WTC11 (cell line): ENCODE measurements around the gene GNG13. TPM values are rescaled to one million over a fixed set of nuclear protein-coding genes. Genes with fewer than 3 reads are reported as not detected.

Experiments
- ATAC-seq: fragments of 200-7000 bp; cut with Tn5 transposase; 2 replicates; pipeline ENCODE4 v1.10.0; 2021; ENCODE audit warnings: mild to moderate bottlenecking, moderate library complexity
- CTCF ChIA-PET: fragments of 300-600 bp; sonication (Branson Sonifier 250); formaldehyde crosslinking; loops from one replicate; lab custom pipeline; 2021; ENCODE audit warnings: antibody characterized with exemption; lab: Charles Lee
- POLR2A ChIA-PET: fragments of 350-600 bp; sonication (Branson Sonifier 250); formaldehyde crosslinking; loops from one replicate; lab custom pipeline; 2021; ENCODE audit warnings: antibody characterized with exemption; lab: Charles Lee
- DNase-seq: peaks from one replicate; pipeline ENCODE4 v3.0.0; 2021; ENCODE audit warnings: low spot score
- H3K27ac Mint-ChIP-seq: 2 replicates; pipeline ENCODE4 v1.8.0; 2021; ENCODE audit warnings: mixed read lengths
- H3K27me3 Mint-ChIP-seq: 2 replicates; pipeline ENCODE4 v1.8.0; 2021; ENCODE audit warnings: low read depth, mild to moderate bottlenecking, moderate library complexity, mixed read lengths
- H3K36me3 Mint-ChIP-seq: 2 replicates; pipeline ENCODE4 v1.8.0; 2021; ENCODE audit warnings: mixed read lengths
- H3K4me1 Mint-ChIP-seq: 2 replicates; pipeline ENCODE4 v1.8.0; 2022; ENCODE audit warnings: mixed read lengths
- H3K4me3 Mint-ChIP-seq: 2 replicates; pipeline ENCODE4 v1.8.0; 2021; ENCODE audit warnings: mild to moderate bottlenecking, moderate library complexity, mixed read lengths
- H3K9me3 Mint-ChIP-seq: 2 replicates; pipeline ENCODE4 v1.8.0; 2021; ENCODE audit warnings: mixed read lengths
- CREM ChIP-seq: sonication (generic); formaldehyde crosslinking; IDR thresholded peaks from 2 replicates; pipeline ENCODE4 v1.8.1; 2022; ENCODE audit warnings: mild to moderate bottlenecking, missing genetic modification reagents, moderate library complexity
- ELF4 ChIP-seq: sonication (generic); formaldehyde crosslinking; IDR thresholded peaks from 2 replicates; pipeline ENCODE4 v1.8.1; 2022; ENCODE audit warnings: low read depth, mild to moderate bottlenecking, moderate library complexity, missing genetic modification reagents
- FOXP1 ChIP-seq: sonication (generic); formaldehyde crosslinking; IDR thresholded peaks from 2 replicates; pipeline ENCODE4 v1.8.0; 2022; ENCODE audit warnings: missing genetic modification reagents, mild to moderate bottlenecking, moderate library complexity, borderline replicate concordance
- MXD4 ChIP-seq: fragments of 250-450 bp; sonication (Bioruptor Pico); IDR thresholded peaks from 2 replicates; pipeline ENCODE4 v1.8.0; 2021; ENCODE audit warnings: mild to moderate bottlenecking, moderate library complexity, borderline replicate concordance
- NR1H2 ChIP-seq: sonication (generic); formaldehyde crosslinking; IDR thresholded peaks from 2 replicates; pipeline ENCODE4 v1.9.0; 2021; ENCODE audit warnings: mild to moderate bottlenecking, moderate library complexity, missing genetic modification reagents
- NR2C2 ChIP-seq: sonication (generic); formaldehyde crosslinking; IDR thresholded peaks from 2 replicates; pipeline ENCODE4 v1.8.0; 2022; ENCODE audit warnings: mild to moderate bottlenecking, missing genetic modification reagents
- SOX15 ChIP-seq: fragments of 250-450 bp; sonication (Bioruptor Pico); IDR thresholded peaks from 2 replicates; pipeline ENCODE4 v1.9.0; 2021; ENCODE audit warnings: mild to moderate bottlenecking
- total RNA-seq: library from RNA; stranded (reverse); gene quantifications from 3 replicates; pipeline ENCODE4 v1.2.3, GENCODE V29; 2021
- TF ChIP-seq, protein P1 (sequence below): fragments of 250-450 bp; sonication (Bioruptor Pico); IDR thresholded peaks from 2 replicates; pipeline ENCODE4 v2.1.2; 2022; ENCODE audit warnings: mild to moderate bottlenecking, moderate library complexity
- TF ChIP-seq, protein P2 (sequence below): sonication (generic); formaldehyde crosslinking; IDR thresholded peaks from 2 replicates; pipeline ENCODE4 v1.8.1; 2022; ENCODE audit warnings: missing genetic modification reagents, borderline replicate concordance
- TF ChIP-seq, protein P3 (sequence below): fragments of 250-450 bp; sonication (Bioruptor Pico); IDR thresholded peaks from 2 replicates; pipeline ENCODE4 v1.9.0; 2021; ENCODE audit warnings: moderate library complexity, mild to moderate bottlenecking, inconsistent platforms, borderline replicate concordance
- TF ChIP-seq, protein P4 (sequence below): sonication (generic); formaldehyde crosslinking; IDR thresholded peaks from 2 replicates; pipeline ENCODE4 v1.8.0; 2022; ENCODE audit warnings: mild to moderate bottlenecking, missing genetic modification reagents
- TF ChIP-seq, protein P5 (sequence below): sonication (generic); formaldehyde crosslinking; IDR thresholded peaks from 2 replicates; pipeline ENCODE4 v1.8.1; 2022; ENCODE audit warnings: low read depth, missing genetic modification reagents, borderline replicate concordance
- TF ChIP-seq, protein P6 (sequence below): sonication (generic); formaldehyde crosslinking; IDR thresholded peaks from 2 replicates; pipeline ENCODE4 v1.8.1; 2023; ENCODE audit warnings: mild to moderate bottlenecking, missing genetic modification reagents, borderline replicate concordance
- TF ChIP-seq, protein P7 (sequence below): sonication (generic); formaldehyde crosslinking; IDR thresholded peaks from 2 replicates; pipeline ENCODE4 v1.8.1; 2023; ENCODE audit warnings: mild to moderate bottlenecking, moderate library complexity, missing genetic modification reagents
- TF ChIP-seq, protein P8 (sequence below): sonication (generic); formaldehyde crosslinking; conservative IDR thresholded peaks from 2 replicates; pipeline ENCODE4 v1.8.1; 2023; ENCODE audit warnings: mild to moderate bottlenecking, low read depth, missing genetic modification reagents, moderate library complexity
- TF ChIP-seq, protein P9 (sequence below): sonication (generic); formaldehyde crosslinking; conservative IDR thresholded peaks from 2 replicates; pipeline ENCODE4 v1.8.1; 2022; ENCODE audit warnings: mild to moderate bottlenecking, missing genetic modification reagents

The GNG13 gene
- total RNA-seq, 1 experiment from 2014 or later: not detected

DNA sequence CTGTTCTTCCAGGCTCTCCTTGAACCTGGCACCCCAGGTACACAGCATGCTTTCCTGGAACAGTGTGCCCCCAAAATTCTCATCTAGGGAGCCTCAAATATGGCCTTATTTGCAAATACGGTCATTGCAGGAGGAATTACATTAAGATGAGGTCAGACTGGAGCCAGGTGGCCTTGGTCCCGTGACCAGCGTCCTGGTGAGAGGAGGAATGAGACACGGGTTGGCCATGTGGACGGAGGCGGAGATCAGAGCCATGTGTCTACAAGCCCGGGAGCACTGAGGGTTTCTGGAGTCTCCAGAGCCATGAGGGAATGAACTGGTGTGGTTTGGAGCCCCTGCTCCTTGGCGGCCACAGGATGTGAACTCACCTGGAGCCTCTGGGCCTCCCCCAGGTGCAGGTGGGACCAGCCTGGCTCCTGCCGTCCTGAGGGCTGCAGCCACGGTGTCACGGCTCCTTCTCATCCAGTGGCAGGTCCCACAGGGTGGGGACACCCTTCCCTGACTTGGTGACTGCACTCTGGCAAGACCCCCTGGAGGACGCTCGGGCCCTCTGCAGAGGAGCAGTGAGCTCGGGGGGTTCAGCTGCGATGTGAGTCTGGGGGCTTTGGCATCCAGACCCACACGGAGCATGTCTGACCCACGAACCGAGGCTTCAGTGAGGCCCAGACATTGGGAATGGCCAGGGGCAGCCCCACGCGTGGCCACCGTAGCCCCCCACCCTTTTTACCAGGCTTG lies 21.8 kb upstream of the GNG13 start:
- CTCF ChIA-PET: interaction anchor here (0.6 to 7.8 kb wide), 3 partner anchors 52 to 281 kb away, joined by 3 to 31 read pairs (median 4); no protein-coding TSS in a partner anchor
- Mint-ChIP-seq H3K36me3 (no peaks in the 10 kb centered on the region), H3K9me3 (no peaks in the 10 kb centered on the region), H3K4me3 (no peak overlapping the region), H3K27me3 (no peaks in the 10 kb centered on the region; the same call in 1 of the 2 replicates), H3K4me1 (peaks cover 4% of the 10 kb centered on the region), H3K27ac (0 out of 2 replicates have a peak overlapping the region, but pooled peaks have one; percentile 36)
- ATAC-seq: no peak
- POLR2A ChIA-PET: no interaction called here
- DNase-seq: no peak
- TF ChIP-seq, protein P1, sequence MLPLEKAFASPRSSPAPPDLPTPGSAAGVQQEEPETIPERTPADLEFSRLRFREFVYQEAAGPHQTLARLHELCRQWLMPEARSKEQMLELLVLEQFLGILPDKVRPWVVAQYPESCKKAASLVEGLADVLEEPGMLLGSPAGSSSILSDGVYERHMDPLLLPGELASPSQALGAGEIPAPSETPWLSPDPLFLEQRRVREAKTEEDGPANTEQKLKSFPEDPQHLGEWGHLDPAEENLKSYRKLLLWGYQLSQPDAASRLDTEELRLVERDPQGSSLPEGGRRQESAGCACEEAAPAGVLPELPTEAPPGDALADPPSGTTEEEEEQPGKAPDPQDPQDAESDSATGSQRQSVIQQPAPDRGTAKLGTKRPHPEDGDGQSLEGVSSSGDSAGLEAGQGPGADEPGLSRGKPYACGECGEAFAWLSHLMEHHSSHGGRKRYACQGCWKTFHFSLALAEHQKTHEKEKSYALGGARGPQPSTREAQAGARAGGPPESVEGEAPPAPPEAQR: no peak
- TF ChIP-seq SOX15 (CRISPR knock-in tag): no peak
- TF ChIP-seq, protein P2, sequence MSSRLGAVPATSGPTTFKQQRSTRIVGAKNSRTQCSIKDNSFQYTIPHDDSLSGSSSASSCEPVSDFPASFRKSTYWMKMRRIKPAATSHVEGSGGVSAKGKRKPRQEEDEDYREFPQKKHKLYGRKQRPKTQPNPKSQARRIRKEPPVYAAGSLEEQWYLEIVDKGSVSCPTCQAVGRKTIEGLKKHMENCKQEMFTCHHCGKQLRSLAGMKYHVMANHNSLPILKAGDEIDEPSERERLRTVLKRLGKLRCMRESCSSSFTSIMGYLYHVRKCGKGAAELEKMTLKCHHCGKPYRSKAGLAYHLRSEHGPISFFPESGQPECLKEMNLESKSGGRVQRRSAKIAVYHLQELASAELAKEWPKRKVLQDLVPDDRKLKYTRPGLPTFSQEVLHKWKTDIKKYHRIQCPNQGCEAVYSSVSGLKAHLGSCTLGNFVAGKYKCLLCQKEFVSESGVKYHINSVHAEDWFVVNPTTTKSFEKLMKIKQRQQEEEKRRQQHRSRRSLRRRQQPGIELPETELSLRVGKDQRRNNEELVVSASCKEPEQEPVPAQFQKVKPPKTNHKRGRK (CRISPR knock-in tag): no peak

DNA sequence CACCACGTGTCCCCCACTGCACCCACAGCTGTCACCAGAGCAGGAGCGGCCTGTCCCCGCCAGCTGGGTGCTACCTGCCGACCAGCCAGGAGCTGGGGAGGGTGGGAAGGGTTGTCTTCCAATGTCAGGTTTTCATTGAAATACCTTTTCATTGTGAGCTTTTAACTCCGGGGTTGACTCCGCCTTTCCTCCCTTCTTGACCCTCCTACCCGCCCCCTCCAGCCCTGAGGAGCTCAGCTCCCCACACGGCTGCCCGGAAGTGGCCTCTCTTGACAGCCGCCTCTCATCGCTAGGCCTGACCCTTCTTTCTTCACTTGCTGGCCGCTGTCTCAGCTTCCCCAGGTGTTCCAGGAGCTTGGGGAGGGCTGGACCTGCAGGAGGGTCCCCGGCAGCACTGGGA lies 21.2 kb upstream of the GNG13 start:
- no peaks in the 10 kb centered on the region for H3K36me3 Mint-ChIP-seq
- H3K9me3 Mint-ChIP-seq: no peaks in the 10 kb centered on the region
- H3K4me3 Mint-ChIP-seq: no peak overlapping the region
- ATAC-seq: no peak
- no peaks in the 10 kb centered on the region; the same call in 1 of the 2 replicates for H3K27me3 Mint-ChIP-seq
- CTCF ChIA-PET: interaction anchor here (0.6 to 7.8 kb wide), 3 partner anchors 50 to 281 kb away, joined by 3 to 31 read pairs (median 4); no protein-coding TSS in a partner anchor
- peaks cover 4% of the 10 kb centered on the region for H3K4me1 Mint-ChIP-seq
- POLR2A ChIA-PET: no interaction called here
- H3K27ac Mint-ChIP-seq: 0 out of 2 replicates have a peak overlapping the region, but pooled peaks have one; percentile 36
- TF ChIP-seq FOXP1 (no peak), CREM (no peak), NR1H2 (no peak), ELF4 (CRISPR knock-in tag) (no peak), MXD4 (CRISPR knock-in tag) (no peak), NR2C2 (no peak)
- TF ChIP-seq, protein P3, sequence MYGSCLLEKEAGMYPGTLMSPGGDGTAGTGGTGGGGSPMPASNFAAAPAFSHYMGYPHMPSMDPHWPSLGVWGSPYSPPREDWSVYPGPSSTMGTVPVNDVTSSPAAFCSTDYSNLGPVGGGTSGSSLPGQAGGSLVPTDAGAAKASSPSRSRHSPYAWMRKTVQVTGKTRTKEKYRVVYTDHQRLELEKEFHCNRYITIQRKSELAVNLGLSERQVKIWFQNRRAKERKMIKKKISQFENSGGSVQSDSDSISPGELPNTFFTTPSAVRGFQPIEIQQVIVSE: no peak
- TF ChIP-seq, protein P4, sequence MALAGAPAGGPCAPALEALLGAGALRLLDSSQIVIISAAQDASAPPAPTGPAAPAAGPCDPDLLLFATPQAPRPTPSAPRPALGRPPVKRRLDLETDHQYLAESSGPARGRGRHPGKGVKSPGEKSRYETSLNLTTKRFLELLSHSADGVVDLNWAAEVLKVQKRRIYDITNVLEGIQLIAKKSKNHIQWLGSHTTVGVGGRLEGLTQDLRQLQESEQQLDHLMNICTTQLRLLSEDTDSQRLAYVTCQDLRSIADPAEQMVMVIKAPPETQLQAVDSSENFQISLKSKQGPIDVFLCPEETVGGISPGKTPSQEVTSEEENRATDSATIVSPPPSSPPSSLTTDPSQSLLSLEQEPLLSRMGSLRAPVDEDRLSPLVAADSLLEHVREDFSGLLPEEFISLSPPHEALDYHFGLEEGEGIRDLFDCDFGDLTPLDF: no peak
- TF ChIP-seq, protein P5, sequence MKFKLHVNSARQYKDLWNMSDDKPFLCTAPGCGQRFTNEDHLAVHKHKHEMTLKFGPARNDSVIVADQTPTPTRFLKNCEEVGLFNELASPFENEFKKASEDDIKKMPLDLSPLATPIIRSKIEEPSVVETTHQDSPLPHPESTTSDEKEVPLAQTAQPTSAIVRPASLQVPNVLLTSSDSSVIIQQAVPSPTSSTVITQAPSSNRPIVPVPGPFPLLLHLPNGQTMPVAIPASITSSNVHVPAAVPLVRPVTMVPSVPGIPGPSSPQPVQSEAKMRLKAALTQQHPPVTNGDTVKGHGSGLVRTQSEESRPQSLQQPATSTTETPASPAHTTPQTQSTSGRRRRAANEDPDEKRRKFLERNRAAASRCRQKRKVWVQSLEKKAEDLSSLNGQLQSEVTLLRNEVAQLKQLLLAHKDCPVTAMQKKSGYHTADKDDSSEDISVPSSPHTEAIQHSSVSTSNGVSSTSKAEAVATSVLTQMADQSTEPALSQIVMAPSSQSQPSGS (CRISPR knock-in tag): no peak
- TF ChIP-seq, protein P6, sequence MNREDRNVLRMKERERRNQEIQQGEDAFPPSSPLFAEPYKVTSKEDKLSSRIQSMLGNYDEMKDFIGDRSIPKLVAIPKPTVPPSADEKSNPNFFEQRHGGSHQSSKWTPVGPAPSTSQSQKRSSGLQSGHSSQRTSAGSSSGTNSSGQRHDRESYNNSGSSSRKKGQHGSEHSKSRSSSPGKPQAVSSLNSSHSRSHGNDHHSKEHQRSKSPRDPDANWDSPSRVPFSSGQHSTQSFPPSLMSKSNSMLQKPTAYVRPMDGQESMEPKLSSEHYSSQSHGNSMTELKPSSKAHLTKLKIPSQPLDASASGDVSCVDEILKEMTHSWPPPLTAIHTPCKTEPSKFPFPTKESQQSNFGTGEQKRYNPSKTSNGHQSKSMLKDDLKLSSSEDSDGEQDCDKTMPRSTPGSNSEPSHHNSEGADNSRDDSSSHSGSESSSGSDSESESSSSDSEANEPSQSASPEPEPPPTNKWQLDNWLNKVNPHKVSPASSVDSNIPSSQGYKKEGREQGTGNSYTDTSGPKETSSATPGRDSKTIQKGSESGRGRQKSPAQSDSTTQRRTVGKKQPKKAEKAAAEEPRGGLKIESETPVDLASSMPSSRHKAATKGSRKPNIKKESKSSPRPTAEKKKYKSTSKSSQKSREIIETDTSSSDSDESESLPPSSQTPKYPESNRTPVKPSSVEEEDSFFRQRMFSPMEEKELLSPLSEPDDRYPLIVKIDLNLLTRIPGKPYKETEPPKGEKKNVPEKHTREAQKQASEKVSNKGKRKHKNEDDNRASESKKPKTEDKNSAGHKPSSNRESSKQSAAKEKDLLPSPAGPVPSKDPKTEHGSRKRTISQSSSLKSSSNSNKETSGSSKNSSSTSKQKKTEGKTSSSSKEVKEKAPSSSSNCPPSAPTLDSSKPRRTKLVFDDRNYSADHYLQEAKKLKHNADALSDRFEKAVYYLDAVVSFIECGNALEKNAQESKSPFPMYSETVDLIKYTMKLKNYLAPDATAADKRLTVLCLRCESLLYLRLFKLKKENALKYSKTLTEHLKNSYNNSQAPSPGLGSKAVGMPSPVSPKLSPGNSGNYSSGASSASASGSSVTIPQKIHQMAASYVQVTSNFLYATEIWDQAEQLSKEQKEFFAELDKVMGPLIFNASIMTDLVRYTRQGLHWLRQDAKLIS (CRISPR knock-in tag): no peak
- TF ChIP-seq, protein P7, sequence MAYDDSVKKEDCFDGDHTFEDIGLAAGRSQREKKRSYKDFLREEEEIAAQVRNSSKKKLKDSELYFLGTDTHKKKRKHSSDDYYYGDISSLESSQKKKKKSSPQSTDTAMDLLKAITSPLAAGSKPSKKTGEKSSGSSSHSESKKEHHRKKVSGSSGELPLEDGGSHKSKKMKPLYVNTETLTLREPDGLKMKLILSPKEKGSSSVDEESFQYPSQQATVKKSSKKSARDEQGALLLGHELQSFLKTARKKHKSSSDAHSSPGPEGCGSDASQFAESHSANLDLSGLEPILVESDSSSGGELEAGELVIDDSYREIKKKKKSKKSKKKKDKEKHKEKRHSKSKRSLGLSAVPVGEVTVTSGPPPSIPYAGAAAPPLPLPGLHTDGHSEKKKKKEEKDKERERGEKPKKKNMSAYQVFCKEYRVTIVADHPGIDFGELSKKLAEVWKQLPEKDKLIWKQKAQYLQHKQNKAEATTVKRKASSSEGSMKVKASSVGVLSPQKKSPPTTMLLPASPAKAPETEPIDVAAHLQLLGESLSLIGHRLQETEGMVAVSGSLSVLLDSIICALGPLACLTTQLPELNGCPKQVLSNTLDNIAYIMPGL: no peak
- TF ChIP-seq, protein P8, sequence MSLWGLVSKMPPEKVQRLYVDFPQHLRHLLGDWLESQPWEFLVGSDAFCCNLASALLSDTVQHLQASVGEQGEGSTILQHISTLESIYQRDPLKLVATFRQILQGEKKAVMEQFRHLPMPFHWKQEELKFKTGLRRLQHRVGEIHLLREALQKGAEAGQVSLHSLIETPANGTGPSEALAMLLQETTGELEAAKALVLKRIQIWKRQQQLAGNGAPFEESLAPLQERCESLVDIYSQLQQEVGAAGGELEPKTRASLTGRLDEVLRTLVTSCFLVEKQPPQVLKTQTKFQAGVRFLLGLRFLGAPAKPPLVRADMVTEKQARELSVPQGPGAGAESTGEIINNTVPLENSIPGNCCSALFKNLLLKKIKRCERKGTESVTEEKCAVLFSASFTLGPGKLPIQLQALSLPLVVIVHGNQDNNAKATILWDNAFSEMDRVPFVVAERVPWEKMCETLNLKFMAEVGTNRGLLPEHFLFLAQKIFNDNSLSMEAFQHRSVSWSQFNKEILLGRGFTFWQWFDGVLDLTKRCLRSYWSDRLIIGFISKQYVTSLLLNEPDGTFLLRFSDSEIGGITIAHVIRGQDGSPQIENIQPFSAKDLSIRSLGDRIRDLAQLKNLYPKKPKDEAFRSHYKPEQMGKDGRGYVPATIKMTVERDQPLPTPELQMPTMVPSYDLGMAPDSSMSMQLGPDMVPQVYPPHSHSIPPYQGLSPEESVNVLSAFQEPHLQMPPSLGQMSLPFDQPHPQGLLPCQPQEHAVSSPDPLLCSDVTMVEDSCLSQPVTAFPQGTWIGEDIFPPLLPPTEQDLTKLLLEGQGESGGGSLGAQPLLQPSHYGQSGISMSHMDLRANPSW (CRISPR knock-in tag): no peak
- TF ChIP-seq, protein P9, sequence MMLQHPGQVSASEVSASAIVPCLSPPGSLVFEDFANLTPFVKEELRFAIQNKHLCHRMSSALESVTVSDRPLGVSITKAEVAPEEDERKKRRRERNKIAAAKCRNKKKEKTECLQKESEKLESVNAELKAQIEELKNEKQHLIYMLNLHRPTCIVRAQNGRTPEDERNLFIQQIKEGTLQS (CRISPR knock-in tag): no peak
- TF ChIP-seq, all 79 proteins: peak for 0
- DNase-seq: no peak
